HG03196 (cell line): ENCODE data around the gene USH2A.

ENCODE experiments used
- ATAC-seq: cut with Tn5 transposase; IDR thresholded peaks from one replicate; pipeline ENCODE4 v1.9.1; 2021; ENCODE audit not compliant: unreplicated experiment

Gene USH2A

DNA sequence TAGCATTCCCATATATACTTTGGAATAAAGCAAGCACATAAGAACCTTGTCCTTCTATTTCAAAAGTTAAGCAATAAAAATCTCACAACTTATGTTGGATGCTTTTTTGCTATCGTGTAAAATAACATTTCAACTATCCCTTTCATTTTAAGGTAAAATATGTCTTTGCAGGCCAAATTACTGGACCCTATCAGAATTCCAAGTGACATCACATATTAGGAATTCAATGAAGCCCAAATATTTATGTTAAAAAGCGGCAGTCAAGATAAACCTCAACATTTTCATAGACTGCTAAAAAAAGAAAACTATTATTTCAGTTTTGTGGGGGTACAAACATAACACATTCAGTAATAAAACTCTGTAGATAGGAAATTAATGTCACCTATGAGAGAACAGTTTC is 604.1 kb downstream of the USH2A start:
- ATAC-seq, result no peak

DNA sequence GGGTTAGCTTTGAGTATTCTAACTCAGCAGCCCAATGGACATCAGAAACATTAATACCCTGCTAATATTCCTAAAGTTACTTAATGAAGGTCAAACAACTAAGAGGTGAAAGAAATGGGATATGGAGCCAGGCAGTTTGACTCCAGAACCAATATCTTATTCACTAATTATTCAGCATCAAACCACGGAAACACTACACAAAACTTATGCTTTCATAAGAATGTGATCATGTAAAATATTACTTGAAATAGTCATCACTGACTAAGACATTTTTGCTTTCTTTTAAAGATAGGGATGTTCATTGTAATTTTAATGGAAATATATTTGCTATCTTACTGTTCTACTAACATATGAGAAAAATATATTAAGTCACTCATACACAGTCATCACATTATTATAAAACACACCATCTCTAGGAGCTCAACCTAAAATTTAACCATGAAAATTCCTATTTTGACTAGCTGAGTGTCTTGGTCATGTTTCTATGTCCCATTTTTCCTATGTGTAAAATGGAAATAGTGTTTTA is 615.3 kb downstream of the USH2A start:
- no peak for ATAC-seq

DNA sequence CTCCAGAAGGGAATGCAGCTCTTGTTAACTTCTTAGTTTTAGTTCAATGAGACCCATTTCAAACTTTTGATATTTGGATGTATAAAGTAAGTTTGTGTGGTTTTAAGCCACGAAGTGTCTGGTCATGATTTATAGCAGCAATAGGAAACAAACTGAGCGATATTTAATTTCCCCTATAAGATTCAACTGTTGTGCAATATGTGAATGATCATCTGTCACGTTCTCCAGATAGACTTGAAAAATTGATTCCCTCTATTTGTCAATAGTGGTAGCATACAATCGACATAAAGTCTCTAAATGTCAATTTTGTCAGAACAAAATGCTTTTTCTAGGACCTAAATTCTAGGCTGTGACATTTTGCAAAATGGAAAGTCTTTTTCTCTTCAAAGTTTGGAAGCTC is 616.0 kb downstream of the USH2A start:
- no peak for ATAC-seq

DNA sequence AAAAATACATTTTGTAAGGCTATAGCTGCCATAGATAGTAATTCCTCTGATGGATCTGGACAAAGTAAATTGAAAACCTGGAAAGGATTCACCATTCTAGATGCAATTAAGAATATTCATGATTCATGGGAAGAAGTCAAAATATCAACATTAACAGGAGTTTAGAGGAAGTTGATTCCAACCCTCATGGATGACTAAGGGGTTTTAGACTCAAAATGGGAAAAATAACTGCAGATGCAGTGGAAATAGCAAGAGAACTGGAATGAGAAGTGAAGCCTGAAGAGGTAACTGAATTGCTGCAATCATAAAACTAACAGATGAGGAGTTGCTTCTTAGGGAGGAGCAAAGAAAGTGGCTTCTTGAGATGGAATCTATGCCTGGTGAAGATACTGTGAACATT is 625.4 kb downstream of the USH2A start:
- ATAC-seq, result no peak

DNA sequence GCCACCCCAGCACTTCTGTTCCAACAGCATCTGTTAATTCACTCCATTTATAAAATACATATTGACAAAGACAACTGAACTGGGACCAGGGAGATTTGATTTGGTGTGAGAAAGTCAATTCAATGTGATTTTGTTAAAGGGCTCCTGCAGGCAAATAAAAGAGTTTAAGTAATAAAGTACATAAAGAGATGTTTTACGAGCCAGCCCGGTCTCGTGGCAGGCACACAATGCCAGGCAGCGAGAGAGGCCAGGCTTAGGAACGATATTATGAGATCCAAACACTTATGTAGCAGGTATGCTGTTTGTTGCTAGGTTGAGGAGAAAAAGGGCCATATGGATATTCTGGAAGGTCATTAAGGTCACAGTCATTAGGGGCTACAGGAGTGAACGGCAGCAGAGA is 629.1 kb downstream of the USH2A start:
- no peak for ATAC-seq

DNA sequence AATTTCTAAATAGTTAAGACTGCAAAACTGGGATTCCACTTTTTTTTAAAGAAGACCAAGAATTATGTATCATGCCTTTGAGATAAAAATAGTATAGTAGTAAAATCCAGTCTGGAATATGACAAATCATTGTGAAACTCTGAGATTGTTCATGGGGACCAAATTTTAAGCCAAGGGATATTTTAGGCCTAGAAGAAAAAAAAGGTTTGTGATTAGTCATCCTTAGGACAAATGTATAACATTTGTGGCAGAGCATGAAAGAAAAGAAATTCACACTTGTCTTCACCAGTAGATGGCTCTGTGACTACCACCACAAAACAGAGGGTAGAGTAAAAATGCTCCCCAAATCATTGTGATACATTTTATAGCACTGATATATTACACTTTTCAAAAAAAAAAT is 630.1 kb downstream of the USH2A start:
- ATAC-seq, result no peak

DNA sequence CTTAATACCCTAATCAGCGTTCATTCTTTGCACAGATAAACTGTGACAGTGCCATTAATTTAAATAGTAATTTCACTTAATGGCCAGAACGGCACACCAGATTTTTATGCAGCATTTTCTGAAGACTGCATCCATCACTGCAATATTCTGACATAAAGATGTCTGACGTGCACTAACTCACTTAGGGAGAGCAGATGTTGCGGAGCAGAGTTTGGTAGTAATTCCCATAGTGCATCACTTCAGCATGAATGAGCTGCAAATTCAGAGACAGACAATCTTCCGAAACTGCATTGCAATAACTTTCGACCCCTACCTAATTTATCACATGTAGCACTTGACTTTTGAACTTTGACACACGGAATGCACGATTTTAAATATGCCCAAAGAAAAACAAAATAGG is 630.8 kb downstream of the USH2A start:
- ATAC-seq, result no peak

DNA sequence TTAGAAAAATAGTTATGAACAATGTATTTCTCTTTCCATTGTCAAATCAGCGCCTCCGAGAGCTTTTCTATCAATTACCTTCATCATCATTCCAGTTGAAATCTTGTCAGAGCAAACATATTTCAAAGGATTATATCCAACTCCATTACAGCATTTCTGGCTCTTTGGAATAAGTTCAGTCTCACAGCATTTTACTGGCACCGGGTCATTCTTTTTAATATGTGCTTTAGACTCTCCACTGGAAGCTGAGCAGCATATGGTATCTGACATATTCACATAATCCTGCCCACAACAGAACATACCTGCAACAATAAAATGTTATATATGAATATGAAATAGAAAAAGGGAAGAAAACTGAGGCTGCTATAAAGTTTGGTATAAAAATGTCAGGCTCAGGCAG is 633.3 kb downstream of the USH2A start:
- no peak for ATAC-seq

DNA sequence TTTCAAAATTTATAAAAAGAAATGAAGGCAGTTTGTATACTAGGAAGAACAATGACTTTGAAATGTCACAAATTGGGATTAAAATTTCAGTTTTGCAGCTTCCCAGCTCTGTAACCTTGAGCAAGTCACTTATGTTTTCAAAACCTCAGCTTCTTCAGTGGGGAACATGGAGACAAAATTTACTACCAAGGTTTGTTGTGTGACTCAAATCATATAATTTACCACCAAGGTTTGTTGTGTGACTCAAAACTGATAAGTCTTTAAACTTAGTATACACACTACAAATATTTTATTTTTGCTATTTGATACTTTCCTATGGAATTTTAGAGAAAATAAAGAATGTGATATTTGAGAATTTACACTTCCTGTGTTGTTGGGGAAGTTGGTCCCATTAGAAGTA is 636.3 kb downstream of the USH2A start:
- ATAC-seq, result no peak

DNA sequence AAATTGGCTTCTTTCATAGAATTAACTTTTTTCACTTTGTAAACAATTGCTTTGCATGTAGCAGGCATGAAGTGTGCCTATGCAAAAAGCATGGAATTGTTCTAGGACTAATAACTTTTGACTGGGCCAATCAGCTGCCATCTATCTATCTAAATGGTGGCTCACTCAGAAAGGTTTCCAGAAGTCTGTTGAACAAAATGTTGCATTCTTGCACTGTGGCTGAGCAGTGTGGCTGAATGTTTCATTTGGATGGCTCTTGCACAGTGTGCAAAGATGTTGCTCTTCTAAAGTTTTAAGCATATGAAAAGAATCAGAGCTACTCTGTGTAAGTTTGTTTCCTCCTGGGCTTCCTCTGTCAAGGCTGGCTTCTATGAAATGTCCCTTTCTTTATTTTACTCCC is 642.6 kb downstream of the USH2A start:
- ATAC-seq, result no peak

DNA sequence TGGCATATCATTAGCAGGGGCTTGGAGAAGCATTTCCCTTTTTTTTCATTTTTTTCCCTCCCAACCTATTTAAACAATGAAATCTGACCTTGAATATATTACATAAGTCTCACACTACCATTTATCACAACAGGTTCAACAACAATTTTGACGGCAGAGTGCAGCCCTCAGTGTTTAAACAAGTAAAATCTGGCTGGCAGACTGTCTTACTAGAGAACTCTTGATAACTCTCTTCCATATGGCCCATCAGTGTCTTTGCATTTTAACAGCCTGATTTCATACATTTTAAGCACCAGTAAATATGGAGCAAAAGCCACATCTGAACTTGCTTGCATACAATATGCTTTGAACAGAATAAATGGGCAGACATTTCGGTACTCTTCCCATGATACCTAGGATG is 643.1 kb downstream of the USH2A start:
- no peak for ATAC-seq

DNA sequence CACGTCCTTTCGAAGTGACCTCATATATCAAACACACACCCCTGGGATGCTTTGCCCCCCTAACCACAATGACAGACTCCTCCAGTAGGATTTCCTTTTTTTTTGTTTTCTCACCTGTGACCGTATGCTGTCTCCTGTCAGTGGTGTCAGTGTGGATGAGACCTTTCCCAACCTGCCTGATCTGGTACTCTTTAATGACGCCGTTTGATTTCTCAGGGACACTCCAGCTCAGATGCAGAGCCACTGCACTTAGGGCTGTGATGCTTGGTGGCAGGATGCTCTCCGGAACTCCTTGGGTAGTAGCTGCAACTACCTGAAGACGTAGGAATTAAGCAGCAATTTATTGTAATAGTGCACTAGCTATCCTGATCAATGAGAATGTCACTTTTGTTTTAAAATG is 643.5 kb downstream of the USH2A start:
- no peak for ATAC-seq

DNA sequence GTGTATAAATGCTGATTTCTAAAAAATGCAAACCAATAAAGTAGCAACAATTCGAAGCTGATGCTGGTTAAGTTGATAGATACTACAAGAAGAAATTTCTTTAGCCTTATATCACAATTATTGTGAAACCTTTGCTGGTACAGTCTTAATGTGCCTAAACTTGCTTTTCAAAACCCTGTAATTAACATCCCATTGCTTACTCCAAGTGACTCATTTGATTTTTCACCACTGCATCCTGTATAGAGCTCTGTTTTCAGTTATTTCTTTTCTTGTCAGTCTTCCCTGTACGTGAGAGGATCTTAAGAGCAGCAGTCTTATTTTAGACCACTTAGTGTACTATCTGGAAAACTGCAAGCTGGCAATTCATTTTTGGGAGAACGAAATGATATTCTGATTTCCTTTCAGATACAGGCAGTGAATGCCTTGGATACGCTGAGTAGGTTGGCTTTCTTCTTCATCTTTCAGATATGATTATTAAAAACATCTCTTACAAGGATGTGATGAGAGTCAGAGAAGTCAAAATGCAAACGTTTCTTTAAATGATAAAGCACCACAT is 645.8 kb downstream of the USH2A start:
- ATAC-seq, result no peak

DNA sequence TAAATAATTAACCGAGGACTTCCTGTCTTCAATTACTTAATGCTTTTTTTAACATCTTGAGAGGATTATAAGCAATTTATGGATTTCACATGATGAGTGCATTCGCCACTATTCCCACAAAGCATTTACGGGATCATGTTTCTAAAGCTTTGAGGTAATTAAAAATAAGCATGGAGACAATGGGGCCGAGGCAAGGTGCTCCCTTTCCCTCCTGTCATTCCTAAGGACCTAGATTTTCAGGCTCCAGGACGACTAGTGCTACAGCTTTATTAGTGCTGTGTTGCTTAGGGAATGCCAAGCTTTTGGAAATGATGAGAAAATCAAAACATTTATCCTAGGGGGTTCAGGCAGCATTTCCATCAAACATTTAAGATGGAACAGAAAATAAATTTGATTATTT is 646.9 kb downstream of the USH2A start:
- ATAC-seq, result no peak

DNA sequence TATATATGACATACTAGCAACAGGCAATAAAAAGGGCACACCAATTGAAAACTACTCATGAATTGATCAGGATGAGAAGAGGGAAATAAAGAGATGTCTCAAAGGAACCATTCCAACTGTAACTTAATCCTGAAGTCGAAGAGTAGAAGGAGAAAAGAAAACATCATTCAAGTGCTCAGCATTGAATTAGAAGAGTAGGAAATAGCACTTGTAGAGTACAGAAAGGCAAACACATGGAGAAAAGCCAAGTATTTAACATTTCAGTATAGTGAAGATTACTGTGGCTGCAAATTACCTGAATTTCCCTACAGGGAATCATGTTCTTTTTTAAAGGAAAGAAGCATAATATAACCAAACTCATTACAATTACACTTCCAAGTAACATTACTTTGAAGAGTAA is 651.1 kb downstream of the USH2A start:
- no peak for ATAC-seq

DNA sequence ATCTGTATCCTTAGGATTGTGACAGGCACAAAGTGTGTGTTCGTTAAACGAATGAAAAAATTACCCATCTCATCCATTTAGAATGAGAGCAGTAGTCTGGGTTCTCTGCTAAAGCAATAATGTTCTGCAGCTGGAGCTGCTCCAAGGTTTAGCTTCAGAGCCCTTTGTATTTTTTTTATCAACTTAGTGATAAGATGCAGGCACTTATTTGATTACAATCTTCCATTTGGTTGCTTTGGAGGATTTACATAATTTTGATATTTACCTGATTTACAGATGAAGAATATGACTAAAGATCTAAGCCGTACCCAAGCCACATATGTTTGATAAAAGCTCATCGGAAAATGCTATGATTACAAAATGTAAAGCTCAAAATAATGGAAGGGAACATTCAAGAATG is 654.9 kb downstream of the USH2A start:
- ATAC-seq, result no peak

DNA sequence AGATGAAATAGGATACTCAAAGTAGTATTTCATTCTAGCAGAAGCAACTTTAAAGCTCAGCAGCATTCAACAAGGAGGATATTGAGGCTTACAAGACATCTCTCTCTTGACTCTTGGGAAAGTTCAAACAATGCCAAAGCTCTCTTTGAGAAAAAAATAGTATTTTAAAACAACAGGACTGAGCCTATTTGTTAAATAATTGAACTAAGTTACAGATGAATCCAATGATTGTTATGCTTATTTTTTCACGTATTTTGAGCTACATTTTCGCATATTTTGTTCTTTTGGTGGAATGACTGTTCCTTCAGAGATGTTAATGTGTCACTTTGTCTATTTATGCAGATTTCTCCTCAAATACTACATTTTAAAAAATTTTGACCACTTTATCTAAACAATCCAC is 655.5 kb downstream of the USH2A start:
- no peak for ATAC-seq

DNA sequence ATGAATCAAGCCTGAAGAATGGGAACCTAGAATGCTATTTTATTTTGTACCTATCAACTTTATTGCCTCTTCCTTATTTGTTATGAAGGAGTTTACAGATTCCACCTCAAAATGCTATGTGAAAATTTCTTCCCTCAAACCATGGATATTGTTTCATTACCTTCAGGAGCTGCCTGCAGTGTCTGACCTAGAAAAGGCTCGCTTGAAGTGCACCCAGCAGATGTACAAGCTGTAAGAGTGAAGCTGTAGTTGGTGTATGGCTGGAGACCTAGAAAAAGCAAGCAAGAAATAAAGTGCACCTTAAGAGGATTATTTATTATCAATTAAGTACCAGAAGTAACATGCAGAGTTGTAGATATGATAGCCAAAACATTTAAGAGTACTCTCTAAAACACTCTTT is 656.7 kb downstream of the USH2A start:
- ATAC-seq, result no peak

DNA sequence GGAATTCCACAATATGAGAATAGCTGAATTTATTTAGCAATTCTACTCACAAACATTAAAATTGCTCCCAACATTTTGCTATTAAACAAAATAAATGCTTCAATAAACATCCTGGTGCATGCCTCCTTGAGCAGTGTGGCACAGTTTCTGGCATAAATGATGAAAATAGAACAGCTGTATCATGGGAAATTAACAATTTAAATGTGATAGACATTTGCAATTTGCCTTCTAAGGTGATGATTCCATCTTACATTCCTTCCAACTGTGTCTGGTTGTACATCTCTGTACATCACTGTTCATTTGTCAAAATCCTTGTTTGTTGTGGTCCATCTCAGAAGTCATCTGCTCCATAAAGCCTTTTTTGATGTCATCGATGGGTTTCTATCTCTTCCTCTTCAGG is 657.4 kb downstream of the USH2A start:
- no peak for ATAC-seq

DNA sequence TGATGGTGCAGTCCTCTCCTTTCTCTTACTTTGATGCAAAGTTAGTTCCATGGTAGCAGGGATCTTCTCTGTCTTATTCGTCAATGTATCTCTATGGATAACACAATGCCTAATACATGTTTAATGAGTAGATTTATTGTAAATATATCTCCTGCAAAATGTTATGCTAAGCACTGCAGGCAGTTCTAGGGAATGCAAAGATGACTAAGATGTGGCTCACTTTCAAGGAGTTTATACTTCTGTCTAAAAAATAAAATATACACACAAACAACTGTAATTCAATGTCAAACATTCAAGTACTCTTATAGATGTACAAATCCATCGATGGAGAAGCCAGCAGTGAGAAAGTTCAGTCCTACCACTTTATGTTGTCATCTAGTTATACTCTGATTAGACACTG is 661.8 kb downstream of the USH2A start:
- ATAC-seq, result no peak

DNA sequence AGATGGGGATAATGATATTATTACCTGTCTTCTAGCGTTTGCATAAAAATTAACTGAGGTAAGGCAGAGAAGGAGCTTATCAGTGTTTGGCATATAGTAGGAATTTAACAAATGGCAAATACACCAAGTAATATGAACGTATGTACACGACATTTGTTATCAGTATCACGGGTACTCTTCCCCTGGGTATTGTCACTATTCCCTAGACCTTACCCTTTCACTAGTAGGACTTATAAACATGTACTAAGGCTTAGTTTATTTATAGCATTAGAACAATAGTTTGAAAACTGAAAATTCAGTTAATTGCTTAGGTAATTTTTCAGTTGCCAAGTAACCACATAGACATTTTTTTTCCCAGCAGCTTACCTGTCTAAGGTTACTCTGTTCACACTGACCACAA is 669.1 kb downstream of the USH2A start:
- no peak for ATAC-seq

DNA sequence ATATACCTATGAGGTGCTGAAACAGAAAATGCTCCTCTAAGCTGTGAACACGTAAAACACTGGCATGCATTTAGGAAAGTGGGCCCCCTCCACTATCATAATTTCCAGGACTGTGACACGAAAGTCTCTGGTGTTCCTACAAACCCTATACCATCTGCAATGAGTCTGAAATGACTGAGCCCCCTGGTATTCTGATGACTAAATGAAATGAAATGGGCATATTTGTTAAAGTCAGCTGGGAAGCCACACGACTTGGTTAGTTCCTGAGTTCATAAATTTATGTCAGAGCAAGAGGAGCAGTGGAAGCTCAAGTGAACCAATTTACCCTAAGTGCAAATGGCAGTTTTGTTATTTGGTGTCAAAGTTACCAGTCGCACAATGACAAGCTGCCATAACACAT is 673.8 kb downstream of the USH2A start:
- ATAC-seq, result no peak

DNA sequence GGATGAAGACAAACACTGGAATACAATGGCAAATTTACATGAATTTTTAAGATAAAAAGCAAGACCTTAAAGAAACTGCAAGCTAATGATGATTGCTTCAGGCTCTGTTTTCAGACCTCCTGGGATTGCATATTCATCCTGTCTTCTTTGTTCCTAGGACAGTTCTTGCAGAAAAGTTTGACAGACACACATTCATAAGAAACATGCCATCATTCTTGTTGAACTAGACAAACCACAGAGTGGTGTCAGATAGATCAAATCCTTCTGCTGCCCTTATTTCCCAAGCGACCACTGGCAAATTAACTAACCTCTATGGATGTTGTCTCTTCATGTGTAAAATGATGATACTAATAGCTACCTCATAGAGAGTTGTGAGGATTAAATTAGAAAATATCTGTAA is 674.8 kb downstream of the USH2A start:
- ATAC-seq, result no peak

DNA sequence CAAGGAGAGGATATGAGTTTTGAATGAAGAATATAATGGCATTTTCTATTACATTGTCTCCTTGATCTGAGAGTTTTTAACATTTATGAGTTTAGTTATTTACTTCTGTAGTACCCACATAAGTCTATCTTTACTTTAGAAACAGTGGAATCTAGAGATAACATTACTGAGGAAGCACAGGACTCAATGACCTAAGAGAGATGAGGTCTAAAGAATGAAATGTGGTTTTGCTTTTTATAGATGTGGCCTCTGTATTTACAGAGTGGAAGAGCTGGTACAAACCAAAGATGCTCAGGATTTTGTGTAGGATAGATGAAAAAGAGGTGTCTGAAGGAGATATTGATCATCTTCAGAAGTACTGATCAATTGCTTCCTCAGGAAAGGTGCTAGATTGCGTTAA is 678.8 kb downstream of the USH2A start:
- no peak for ATAC-seq
